Hepatocyte (in vitro differentiated cells): ENCODE data around the gene CD79B. TPM values are rescaled to one million over a fixed set of nuclear protein-coding genes. Genes with fewer than 3 reads are reported as not detected.

Experiments used
- DNase-seq: peaks from one replicate; pipeline ENCODE4 v3.0.0-alpha.2; 2016; ENCODE audit warnings: low spot score
- H2AFZ ChIP-seq: fragments of 200-600 bp; sonication (generic); 2 replicates; pipeline ENCODE4 v1.6.0; 2016; ENCODE audit warnings: antibody characterized with exemption, mild to moderate bottlenecking
- H3K27ac ChIP-seq: fragments of 200-600 bp; sonication (generic); 2 replicates; pipeline ENCODE4 v1.5.1; 2016; ENCODE audit warnings: mild to moderate bottlenecking
- H3K27me3 ChIP-seq: fragments of 200-600 bp; sonication (generic); 2 replicates; pipeline ENCODE4 v1.6.1; 2016
- H3K36me3 ChIP-seq: fragments of 200-600 bp; sonication (generic); replicated peaks from 2 replicates; pipeline ENCODE4 v1.5.1; 2016; ENCODE audit warnings: low read depth; ENCODE audit not compliant: insufficient read depth
- H3K4me1 ChIP-seq: fragments of 200-600 bp; sonication (generic); 2 replicates; pipeline ENCODE4 v1.5.1; 2016; ENCODE audit warnings: mild to moderate bottlenecking, moderate library complexity; ENCODE audit not compliant: insufficient read depth
- H3K4me2 ChIP-seq: fragments of 200-600 bp; sonication (generic); 2 replicates; pipeline ENCODE4 v1.6.0; 2016
- H3K4me3 ChIP-seq: fragments of 200-600 bp; sonication (generic); 2 replicates; pipeline ENCODE4 v1.5.1; 2016; ENCODE audit warnings: mild to moderate bottlenecking
- H3K79me2 ChIP-seq: fragments of 200-600 bp; sonication (generic); 2 replicates; pipeline ENCODE4 v1.6.0; 2017; ENCODE audit warnings: mild to moderate bottlenecking
- H3K9me2 ChIP-seq: fragments of 200-600 bp; sonication (generic); replicated peaks from 2 replicates; pipeline ENCODE4 v1.6.0; 2017; ENCODE audit warnings: mild to moderate bottlenecking; ENCODE audit not compliant: insufficient read depth
- H3K9me3 ChIP-seq: fragments of 200-600 bp; sonication (generic); 2 replicates; pipeline ENCODE4 v1.5.1; 2016; ENCODE audit warnings: low read depth, mild to moderate bottlenecking
- H4K20me1 ChIP-seq: fragments of 200-600 bp; sonication (generic); 2 replicates; pipeline ENCODE4 v1.6.0; 2016; ENCODE audit warnings: mild to moderate bottlenecking; ENCODE audit not compliant: insufficient read depth, poor library complexity, severe bottlenecking
- CTCF ChIP-seq: fragments of 200-600 bp; sonication (generic); IDR thresholded peaks from 2 replicates; pipeline ENCODE4 v1.5.1; 2016; ENCODE audit warnings: antibody characterized with exemption, mild to moderate bottlenecking; ENCODE audit not compliant: poor library complexity
- EZH2 ChIP-seq: fragments of 200-600 bp; sonication (generic); IDR thresholded peaks from 2 replicates; pipeline ENCODE4 v1.6.1; 2016; ENCODE audit warnings: antibody characterized with exemption, mild to moderate bottlenecking, borderline replicate concordance
- EZH2phosphoT487 ChIP-seq: fragments of 200-600 bp; sonication (generic); IDR thresholded peaks from one replicate; pipeline ENCODE4 v1.6.1; 2018; ENCODE audit warnings: antibody characterized with exemption, mild to moderate bottlenecking, low read depth, moderate library complexity; ENCODE audit not compliant: unreplicated experiment, severe bottlenecking
- WGBS: methylation state at CpG from one replicate; pipeline ENCODE4 v1.1.6; 2016; ENCODE audit warnings: low lambda C conversion rate; ENCODE audit errors: missing lambda C conversion rate; 5-methylcytosine and 5-hydroxymethylcytosine counted together
- polyA plus RNA-seq: library from polyadenylated mRNA; unstranded; fragments of >200 nt; fragmentation: Nextera tagmentation; extraction: Ambion mirVana; gene quantifications from 2 replicates; pipeline ENCODE4 v1.2.1, GENCODE V29; 2016
- total RNA-seq: library from RNA; depleted of rRNA; stranded (reverse); fragments of >200 nt; gene quantifications from 2 replicates; pipeline ENCODE4 v1.2.3, GENCODE V29; 2014

The CD79B gene
- total and polyA plus RNA-seq, 2 experiments from 2014 or later, result 0.57 to 1.2 TPM

GRCh38 chr17:63914471-63914870 lies 17.7 kb downstream of the CD79B start:
- H3K4me3 ChIP-seq, result no peak overlapping the region
- H3K4me2 ChIP-seq, result no peak overlapping the region
- no peak for DNase-seq
- no peak for TF ChIP-seq EZH2phosphoT487
- no peak for TF ChIP-seq EZH2
- TF ChIP-seq CTCF, result no peak
- 96% methylated on average over 7 of the region's 7 CpGs for WGBS
- H3K9me3 ChIP-seq, result no peaks in the 10 kb centered on the region
- peaks cover 7% of the 10 kb centered on the region for H3K27me3 ChIP-seq
- H3K79me2 ChIP-seq, result no peaks in the 10 kb centered on the region
- H4K20me1 ChIP-seq, result no peaks in the 10 kb centered on the region
- no peak overlapping the region for H2AFZ ChIP-seq
- H3K27ac ChIP-seq, result no peak overlapping the region
- H3K36me3 ChIP-seq, result no peaks in the 10 kb centered on the region
- H3K9me2 ChIP-seq, result no peaks in the 10 kb centered on the region
- no peaks in the 10 kb centered on the region for H3K4me1 ChIP-seq

- 49% methylated on average over 7 of the region's 8 CpGs for WGBS
- H3K9me2 ChIP-seq, result no peaks in the 10 kb centered on the region
- DNase-seq, result peak; percentile 48
- H3K4me3 ChIP-seq, result no peak overlapping the region
- no peak overlapping the region for H2AFZ ChIP-seq
- H3K36me3 ChIP-seq, result no peaks in the 10 kb centered on the region
- no peaks in the 10 kb centered on the region for H3K9me3 ChIP-seq
- peaks cover 3% of the 10 kb centered on the region for H3K27me3 ChIP-seq
- H3K79me2 ChIP-seq, result no peaks in the 10 kb centered on the region
- TF ChIP-seq CTCF (peak; percentile 80), EZH2phosphoT487 (no peak), EZH2 (no peak)
- H3K4me1 ChIP-seq, result no peaks in the 10 kb centered on the region
- H3K4me2 ChIP-seq, result no peak overlapping the region
- H4K20me1 ChIP-seq, result no peaks in the 10 kb centered on the region
- H3K27ac ChIP-seq, result no peak overlapping the region
Observed at GRCh38 chr17:63911657-63912100, 20.5 kb downstream of the CD79B start.

GRCh38 chr17:63911041-63911635 lies 21.0 kb downstream of the CD79B start, which contains the start of gene CSHL1:
CSHL1 (minus strand) TSS chr17:63911258; CDS start chr17:63911196, 62 bp downstream.
- H3K4me1 ChIP-seq, result no peaks in the 10 kb centered on the region
- no peaks in the 10 kb centered on the region for H3K79me2 ChIP-seq
- TF ChIP-seq EZH2phosphoT487 (no peak), CTCF (no peak), EZH2 (no peak)
- H4K20me1 ChIP-seq, result no peaks in the 10 kb centered on the region
- DNase-seq, result no peak
- no peak within 1 kb of the TSS for H2AFZ ChIP-seq
- no peak within 1 kb of the TSS for H3K27ac ChIP-seq
- no peaks in the 10 kb centered on the region for H3K9me2 ChIP-seq
- no peaks in the 10 kb centered on the region for H3K36me3 ChIP-seq
- H3K27me3 ChIP-seq, result peaks cover 3% of the 10 kb centered on the region
- no peak within 1 kb of the TSS for H3K4me3 ChIP-seq
- no peak within 1 kb of the TSS for H3K4me2 ChIP-seq
- WGBS, result 74% methylated on average over 15 of the region's 15 CpGs
- H3K9me3 ChIP-seq, result no peaks in the 10 kb centered on the region
